NCI-H526 (cell line): ENCODE results near the gene AGPAT1.
"Not testable (repeated sequence)": the region's sequence is repeated elsewhere in the genome, so short reads cannot be mapped to it uniquely, and the experiment has no call there.

ENCODE experiments used
- DNase-seq, 2 experiments: peaks; one replicate each; lab custom pipeline; 2025; lab: John Stamatoyannopoulos, UW

AGPAT1 gene

DNA sequence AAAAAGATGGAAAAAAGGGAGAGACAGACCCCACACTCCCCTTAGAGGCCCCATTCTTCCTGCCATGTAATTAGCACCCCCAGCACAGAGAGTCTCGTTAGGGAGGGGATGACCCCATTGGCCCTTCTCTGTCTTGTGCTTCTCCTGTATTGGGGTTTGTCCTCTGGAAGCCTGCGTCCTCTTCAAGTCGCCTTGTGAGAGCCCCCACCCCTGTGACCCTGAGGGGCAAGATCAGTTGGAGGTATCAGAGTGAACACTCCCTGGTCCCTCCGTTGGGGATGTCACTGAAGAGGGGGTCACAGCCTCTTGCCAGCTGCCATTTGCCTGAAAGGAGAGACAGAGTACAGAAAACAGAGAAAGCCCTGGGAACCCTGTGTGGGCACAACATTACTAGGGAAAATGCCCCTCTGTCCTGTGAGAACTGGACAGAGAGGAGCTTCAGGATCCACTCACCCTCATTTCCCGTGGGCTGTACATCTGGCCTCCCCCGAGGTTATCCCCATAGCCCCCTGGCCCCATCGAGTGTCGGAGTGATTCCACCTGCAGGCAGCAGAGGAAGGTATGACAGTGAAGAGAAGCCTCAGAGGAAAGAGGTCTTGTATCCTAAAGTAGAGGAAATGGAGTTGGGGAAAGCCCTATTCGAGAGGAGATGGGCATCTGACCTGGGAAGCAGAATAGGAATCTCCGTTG lies 10.4 kb upstream of the AGPAT1 start:
- not testable (repeated sequence) for DNase-seq

DNA sequence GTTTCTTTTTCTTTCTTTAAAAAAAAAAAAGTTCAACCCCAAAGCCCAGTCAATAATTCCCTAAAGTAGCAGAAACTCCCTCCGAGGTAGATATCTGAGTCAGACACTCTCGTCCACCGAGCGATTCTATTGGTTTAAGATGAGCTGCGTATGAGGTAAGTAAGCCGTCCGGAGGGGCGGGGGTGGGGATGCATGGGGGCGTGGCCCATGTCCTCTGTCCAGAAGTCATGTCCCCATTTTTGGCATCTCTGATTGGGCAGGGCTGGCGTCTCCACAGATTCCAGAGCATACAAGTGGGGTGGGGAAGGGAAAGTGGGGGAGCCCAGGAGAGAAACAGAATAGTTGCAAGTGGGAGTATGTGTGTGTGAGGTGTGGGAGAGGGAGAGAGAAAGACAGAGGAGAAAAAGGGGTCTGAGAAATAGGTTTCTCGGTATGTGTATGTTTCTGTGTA lies 9.8 kb upstream of the AGPAT1 start:
- DNase-seq, result peak in 1 of 2 experiments; percentile 35

DNA sequence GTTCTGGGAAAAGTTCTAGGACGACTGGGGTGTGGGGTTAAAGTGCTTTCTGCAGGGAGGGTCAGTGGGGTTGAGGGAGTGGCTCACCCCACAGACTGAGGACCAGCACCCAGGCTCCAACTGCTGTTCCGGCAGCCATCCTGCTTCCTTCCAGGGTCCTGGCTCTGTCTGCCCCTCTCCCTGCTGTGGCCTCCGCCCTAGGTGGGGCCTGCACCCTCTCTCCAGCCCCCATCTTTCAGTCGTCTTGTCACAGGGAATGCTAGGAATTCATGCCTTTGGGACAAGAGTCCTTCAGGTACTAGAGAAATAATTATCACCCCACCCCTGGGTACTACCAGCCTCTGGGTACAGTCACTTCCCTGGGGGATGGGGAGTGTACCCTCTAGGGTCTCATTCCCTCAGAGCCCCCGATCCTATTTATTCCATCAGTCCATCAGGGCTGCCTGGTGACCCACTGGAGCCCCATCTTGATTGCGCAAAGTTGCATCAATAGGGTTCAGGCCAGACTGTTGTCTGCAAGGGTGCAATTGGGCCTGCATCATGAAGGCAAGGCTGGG lies 8.3 kb upstream of the AGPAT1 start, which contains the start of gene AGER:
Gene AGER, minus strand, starts transcription at position 170 of the 557 bp plus-strand sequence. Its CDS starts 31 bp downstream, at position 139.
- no peak for DNase-seq

GRCh38 chr6:32183483-32184083 lies 7.7 kb upstream of the AGPAT1 start:
- no peak for DNase-seq

DNA sequence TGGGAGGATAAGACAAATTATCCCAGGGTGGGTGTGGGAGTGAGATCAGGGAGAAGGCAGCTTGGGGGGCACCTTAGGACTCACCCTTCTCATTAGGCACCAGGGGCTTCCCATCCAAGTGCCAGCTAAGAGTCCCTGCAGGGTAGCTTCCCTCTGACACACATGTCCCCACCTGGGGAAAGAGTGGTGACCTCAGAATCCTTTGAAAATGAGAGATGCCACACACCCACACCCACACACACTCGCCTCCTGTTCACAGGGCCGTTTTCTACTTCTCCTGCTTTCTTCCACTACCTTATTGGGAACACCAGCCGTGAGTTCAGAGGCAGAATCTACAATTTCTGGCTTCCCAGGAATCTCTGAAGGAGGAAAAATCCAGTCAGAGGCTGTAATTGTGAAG lies 7.1 kb upstream of the AGPAT1 start:
- no peak for DNase-seq

DNA sequence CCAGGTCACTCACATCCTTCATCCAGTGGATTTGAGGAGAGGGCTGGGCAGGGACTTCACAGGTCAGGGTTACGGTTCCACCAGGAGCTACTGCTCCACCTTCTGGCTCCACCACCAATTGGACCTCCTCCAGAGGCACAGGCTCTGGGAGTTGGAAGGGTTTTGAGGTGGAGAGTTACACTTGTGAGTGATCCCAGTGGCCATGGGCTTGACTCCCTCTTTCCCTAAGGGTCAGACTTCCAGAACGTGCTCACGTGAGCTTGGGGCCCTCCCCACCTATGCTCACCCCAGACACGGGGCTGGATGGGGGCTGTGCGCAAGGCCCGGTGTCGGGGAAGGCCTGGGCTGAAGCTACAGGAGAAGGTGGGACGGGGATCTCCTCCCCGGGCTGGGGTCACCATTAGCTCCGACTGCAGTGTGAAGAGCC lies 6.7 kb upstream of the AGPAT1 start:
- no peak for DNase-seq

DNA sequence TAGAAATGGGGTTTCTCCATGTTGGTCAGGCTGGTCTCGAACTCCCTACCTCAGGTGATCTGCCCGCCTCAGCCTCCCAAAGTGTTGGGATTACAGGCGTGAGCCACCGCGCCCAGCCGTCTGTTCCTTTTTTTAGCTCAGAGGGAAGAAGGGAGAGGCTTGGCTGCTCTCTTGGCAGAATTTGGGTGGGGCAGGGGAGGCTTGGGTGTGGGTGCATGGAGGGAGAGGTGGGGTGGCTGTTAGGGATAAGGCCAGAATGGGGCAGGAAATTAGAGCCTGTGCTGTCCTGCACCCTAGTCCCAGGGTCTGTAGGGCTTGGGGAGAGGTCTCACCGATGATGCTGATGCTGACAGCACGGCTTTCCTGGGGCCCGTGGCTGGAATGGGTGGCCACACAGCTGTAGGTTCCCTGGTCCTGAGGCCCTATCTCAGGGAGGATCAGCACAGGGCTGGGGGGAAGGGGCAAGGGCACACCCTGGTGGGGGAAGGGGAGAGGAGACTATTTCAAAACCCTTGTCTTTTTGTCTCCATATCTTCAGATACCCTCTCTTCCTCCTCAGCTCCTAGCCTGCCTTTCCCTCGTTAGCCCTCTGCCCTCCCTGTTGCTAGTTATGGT lies 6.1 kb upstream of the AGPAT1 start:
- DNase-seq, result no peak

DNA sequence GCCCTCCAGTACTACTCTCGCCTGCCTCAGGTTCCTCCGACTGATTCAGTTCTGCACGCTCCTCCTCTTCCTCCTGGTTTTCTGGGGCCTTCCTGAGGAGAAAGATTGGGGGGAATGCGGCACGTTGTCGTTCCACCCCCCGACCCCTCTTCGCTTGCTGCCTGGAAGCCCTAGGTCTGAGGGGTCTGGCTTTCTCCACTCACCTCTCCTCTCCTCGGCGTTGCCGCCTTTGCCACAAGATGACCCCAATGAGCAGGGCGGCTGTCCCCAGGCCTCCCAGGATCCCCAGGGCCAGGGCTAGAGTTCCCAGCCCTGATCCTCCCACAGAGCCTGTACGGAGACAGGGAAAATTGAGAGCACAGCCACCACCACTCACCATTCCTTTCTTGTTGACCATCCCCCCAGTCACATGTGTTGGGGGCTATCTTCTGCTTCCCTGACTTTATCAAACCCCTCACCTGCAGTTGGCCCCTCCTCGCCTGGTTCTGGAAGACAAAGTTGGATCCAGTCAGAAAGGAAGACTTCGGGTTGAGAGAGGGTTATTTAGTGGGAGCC lies 5.3 kb upstream of the AGPAT1 start:
- DNase-seq, result no peak

DNA sequence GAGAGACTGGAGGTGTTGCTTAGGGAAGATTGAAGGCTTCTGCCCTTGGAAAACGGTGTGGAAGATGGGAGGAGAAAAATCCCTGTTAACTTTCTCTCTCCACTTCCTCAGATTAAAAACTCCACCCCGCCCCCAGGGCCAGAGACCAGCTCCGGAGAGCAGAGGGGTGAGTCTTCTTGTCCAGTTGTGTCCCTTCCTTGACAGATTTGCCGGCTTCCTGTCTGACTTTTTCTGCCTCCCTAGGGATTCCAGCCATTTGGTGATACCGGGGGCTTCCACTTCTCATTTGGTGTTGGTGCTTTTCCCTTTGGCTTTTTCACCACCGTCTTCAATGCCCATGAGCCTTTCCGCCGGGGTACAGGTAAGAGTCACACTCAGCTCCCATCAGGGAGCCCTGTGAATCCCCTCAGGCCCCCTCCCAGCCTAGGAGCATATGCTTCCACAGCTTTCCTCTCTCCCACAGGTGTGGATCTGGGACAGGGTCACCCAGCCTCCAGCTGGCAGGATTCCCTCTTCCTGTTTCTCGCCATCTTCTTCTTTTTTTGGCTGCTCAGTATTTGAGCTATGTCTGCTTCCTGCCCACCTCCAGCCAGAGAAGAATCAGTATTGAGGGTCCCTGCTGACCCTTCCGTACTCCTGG lies 4.0 kb upstream of the AGPAT1 start:
- DNase-seq, result no peak

GRCh38 chr6:32178547-32179440 lies 2.9 kb upstream of the AGPAT1 start:
- no peak for DNase-seq

DNA sequence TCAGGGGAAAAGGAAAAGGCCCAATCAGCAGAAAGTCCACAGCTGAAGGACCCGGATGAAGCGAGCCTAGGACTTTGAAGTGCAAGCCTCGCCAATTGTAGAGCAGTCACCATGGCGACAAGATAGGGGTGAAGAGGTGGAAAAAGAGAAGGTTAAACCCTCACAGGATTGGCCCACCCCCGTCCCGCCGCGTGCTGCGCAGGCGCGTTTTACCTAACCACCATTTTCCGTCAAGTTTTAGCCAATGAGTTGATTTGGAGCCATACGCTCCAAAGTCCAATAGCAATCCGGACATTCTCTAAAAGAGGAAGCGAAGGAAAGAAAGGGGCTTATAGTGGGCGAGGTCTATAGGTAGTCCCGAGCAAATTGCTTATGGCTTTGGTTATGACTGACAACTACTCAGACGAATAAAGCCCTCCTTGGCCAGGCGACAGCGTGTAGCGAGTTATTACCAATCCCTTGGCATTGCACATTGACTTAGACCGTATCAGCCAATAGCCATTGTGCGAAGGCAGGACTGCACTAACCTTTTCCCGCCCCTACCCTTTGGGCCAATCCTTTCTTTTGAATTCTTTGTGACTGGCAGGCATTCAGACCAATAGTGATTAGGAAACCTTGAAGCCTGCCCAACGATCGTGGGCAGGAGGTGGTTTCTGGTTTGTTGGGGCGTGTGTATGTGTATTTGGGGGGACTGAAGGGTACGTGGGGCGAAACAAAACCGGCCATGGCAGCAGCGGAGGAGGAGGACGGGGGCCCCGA lies 2.1 kb upstream of the AGPAT1 start, which contains the start of gene RNF5:
Gene RNF5, plus strand, starts transcription at position 618 of the 759 bp plus-strand sequence. Its CDS starts 107 bp downstream, at position 725.
- peak; percentile 99 to 100 for DNase-seq

GRCh38 chr6:32177183-32177787 lies 1.4 kb upstream of the AGPAT1 start:
- DNase-seq, result peak; percentile 77 to 85

DNA sequence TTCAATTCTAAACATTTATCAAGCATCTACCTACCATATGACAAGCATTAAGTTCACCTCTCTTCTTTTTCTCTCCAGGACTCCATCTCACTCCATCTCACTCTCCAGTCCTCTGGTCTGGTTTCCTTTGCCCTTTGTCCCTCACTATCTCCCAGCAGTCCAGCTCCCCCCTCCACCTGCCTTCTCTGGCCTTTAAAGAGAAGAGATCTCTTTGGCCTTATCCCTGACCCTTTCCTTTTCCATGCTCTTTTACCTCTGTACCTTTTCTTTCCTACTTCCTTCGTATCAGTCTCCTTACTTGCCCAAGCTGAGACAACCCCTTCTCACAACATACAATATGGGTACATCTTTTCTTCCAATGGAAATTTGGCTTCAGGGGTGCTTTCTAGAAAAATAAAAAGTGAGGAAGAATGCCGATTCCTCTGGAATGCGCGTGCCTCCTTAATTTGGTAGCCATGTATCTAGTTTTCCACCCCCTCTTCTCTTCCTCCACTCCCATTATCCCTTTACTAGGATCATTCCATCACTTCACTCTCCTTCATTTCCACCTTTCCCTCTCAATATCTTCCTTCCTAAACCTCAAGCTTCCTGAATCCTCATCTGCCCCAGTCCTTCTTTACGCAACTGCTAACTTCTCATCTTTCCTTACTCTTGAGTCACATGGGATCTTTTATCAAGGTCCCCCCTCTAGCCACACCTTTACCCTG lies 745 bp upstream of the AGPAT1 start:
- DNase-seq, result peak in 1 of 2 experiments; percentile 35

GRCh38 chr6:32175322-32175710 lies 568 bp downstream of the AGPAT1 start:
- no peak for DNase-seq

- no peak for DNase-seq
These were observed 1.5 kb downstream of the AGPAT1 start for GRCh38 chr6:32174416-32174815.

GRCh38 chr6:32173051-32173727 lies 2.7 kb downstream of the AGPAT1 start:
- no peak for DNase-seq

DNA sequence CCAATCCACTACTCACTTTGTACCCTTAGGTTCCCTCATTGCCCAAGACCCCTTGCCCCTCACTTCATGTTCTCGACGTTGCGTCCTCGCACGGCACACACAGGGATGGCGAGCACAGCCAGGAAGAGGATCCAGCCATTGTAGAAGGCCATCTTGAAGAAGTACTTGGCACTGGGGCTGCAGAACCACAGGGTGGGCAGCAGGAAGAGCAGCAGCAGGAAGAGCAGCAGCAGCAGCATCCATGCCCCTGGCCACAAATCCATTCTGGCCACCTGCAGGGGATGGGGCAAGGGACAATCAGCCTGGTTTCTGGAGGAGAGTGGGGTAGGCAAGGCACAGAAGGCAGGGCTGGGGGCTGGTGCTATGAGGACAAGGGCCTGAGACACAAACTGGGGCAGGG lies 4.7 kb downstream of the AGPAT1 start:
- DNase-seq, result no peak

DNA sequence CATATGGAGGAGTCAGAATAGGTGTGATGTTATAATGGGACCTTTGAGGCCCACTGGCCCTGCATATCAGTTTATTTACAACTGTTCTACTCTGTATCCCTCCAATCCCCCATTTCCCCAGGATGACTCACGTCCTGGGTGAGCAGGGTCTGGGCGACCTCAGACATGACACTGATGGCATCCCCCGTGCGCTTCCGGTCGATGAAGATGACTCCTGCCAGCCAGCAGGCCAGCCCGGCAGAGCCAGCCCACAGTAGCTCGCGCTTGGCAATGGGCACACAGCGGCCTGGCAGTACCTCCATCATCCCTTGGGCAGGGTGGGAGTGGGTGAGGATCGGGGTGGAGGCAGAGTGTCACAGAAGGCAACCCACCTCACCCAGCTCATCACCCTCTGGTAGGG lies 5.6 kb downstream of the AGPAT1 start:
- DNase-seq, result no peak
